Hepatocyte (in vitro differentiated cells): ENCODE measurements around the gene PAFAH1B2. TPM values are rescaled to one million over a fixed set of nuclear protein-coding genes. Genes with fewer than 3 reads are reported as not detected.
A peak's percentile ranks its signal among the peaks of the same experiment; 100 is the strongest.

ENCODE experiments used
- DNase-seq: peaks from one replicate; pipeline ENCODE4 v3.0.0-alpha.2; 2016; ENCODE audit warnings: low spot score
- H2AFZ ChIP-seq: fragments of 200-600 bp; sonication (generic); 2 replicates; pipeline ENCODE4 v1.6.0; 2016; ENCODE audit warnings: antibody characterized with exemption, mild to moderate bottlenecking
- H3K27ac ChIP-seq: fragments of 200-600 bp; sonication (generic); 2 replicates; pipeline ENCODE4 v1.5.1; 2016; ENCODE audit warnings: mild to moderate bottlenecking
- H3K27me3 ChIP-seq: fragments of 200-600 bp; sonication (generic); 2 replicates; pipeline ENCODE4 v1.6.1; 2016
- H3K36me3 ChIP-seq: fragments of 200-600 bp; sonication (generic); replicated peaks from 2 replicates; pipeline ENCODE4 v1.5.1; 2016; ENCODE audit warnings: low read depth; ENCODE audit not compliant: insufficient read depth
- H3K4me1 ChIP-seq: fragments of 200-600 bp; sonication (generic); 2 replicates; pipeline ENCODE4 v1.5.1; 2016; ENCODE audit warnings: mild to moderate bottlenecking, moderate library complexity; ENCODE audit not compliant: insufficient read depth
- H3K4me2 ChIP-seq: fragments of 200-600 bp; sonication (generic); 2 replicates; pipeline ENCODE4 v1.6.0; 2016
- H3K4me3 ChIP-seq: fragments of 200-600 bp; sonication (generic); 2 replicates; pipeline ENCODE4 v1.5.1; 2016; ENCODE audit warnings: mild to moderate bottlenecking
- H3K79me2 ChIP-seq: fragments of 200-600 bp; sonication (generic); 2 replicates; pipeline ENCODE4 v1.6.0; 2017; ENCODE audit warnings: mild to moderate bottlenecking
- H3K9me2 ChIP-seq: fragments of 200-600 bp; sonication (generic); replicated peaks from 2 replicates; pipeline ENCODE4 v1.6.0; 2017; ENCODE audit warnings: mild to moderate bottlenecking; ENCODE audit not compliant: insufficient read depth
- H3K9me3 ChIP-seq: fragments of 200-600 bp; sonication (generic); 2 replicates; pipeline ENCODE4 v1.5.1; 2016; ENCODE audit warnings: low read depth, mild to moderate bottlenecking
- H4K20me1 ChIP-seq: fragments of 200-600 bp; sonication (generic); 2 replicates; pipeline ENCODE4 v1.6.0; 2016; ENCODE audit warnings: mild to moderate bottlenecking; ENCODE audit not compliant: insufficient read depth, poor library complexity, severe bottlenecking
- CTCF ChIP-seq: fragments of 200-600 bp; sonication (generic); IDR thresholded peaks from 2 replicates; pipeline ENCODE4 v1.5.1; 2016; ENCODE audit warnings: antibody characterized with exemption, mild to moderate bottlenecking; ENCODE audit not compliant: poor library complexity
- EZH2 ChIP-seq: fragments of 200-600 bp; sonication (generic); IDR thresholded peaks from 2 replicates; pipeline ENCODE4 v1.6.1; 2016; ENCODE audit warnings: antibody characterized with exemption, mild to moderate bottlenecking, borderline replicate concordance
- EZH2phosphoT487 ChIP-seq: fragments of 200-600 bp; sonication (generic); IDR thresholded peaks from one replicate; pipeline ENCODE4 v1.6.1; 2018; ENCODE audit warnings: antibody characterized with exemption, mild to moderate bottlenecking, low read depth, moderate library complexity; ENCODE audit not compliant: unreplicated experiment, severe bottlenecking
- WGBS: methylation state at CpG from one replicate; pipeline ENCODE4 v1.1.6; 2016; ENCODE audit warnings: low lambda C conversion rate; ENCODE audit errors: missing lambda C conversion rate; 5-methylcytosine and 5-hydroxymethylcytosine counted together
- polyA plus RNA-seq: library from polyadenylated mRNA; unstranded; fragments of >200 nt; fragmentation: Nextera tagmentation; extraction: Ambion mirVana; gene quantifications from 2 replicates; pipeline ENCODE4 v1.2.1, GENCODE V29; 2016
- total RNA-seq: library from RNA; depleted of rRNA; stranded (reverse); fragments of >200 nt; gene quantifications from 2 replicates; pipeline ENCODE4 v1.2.3, GENCODE V29; 2014

Gene PAFAH1B2
- total and polyA plus RNA-seq, 2 experiments from 2014 or later: 30.8 to 103 TPM

GRCh38 chr11:117199916-117200812, 56.1 kb downstream of the PAFAH1B2 start:
- H3K79me2 ChIP-seq: no peaks in the 10 kb centered on the region
- H3K4me1 ChIP-seq: peaks cover 18% of the 10 kb centered on the region

GRCh38 chr11:117200813-117201657, 56.9 kb downstream of the PAFAH1B2 start:
- Histone ChIP-seq H3K79me2 (no peaks in the 10 kb centered on the region), H3K4me2 (peak overlapping the region; percentile 71), H3K9me3 (no peaks in the 10 kb centered on the region), H2AFZ (no peak overlapping the region), H3K4me3 (no peak overlapping the region), H3K36me3 (no peaks in the 10 kb centered on the region), H3K4me1 (peaks cover 18% of the 10 kb centered on the region), H3K9me2 (no peaks in the 10 kb centered on the region), H4K20me1 (no peaks in the 10 kb centered on the region), H3K27ac (no peak overlapping the region), H3K27me3 (no peaks in the 10 kb centered on the region)
- WGBS: 88% methylated on average over 12 of the region's 12 CpGs
- no peak for DNase-seq
- no peak for TF ChIP-seq EZH2phosphoT487
- TF ChIP-seq CTCF: no peak
- TF ChIP-seq EZH2: no peak

More at GRCh38 chr11:117199916-117200812, 56.1 kb downstream of the PAFAH1B2 start:
- Histone ChIP-seq H3K27me3 (no peaks in the 10 kb centered on the region), H3K9me2 (no peaks in the 10 kb centered on the region), H2AFZ (no peak overlapping the region), H3K27ac (peak overlapping the region; percentile 83), H3K36me3 (no peaks in the 10 kb centered on the region), H3K4me2 (peak overlapping the region; percentile 71), H4K20me1 (no peaks in the 10 kb centered on the region), H3K9me3 (no peaks in the 10 kb centered on the region), H3K4me3 (no peak overlapping the region)
- 67% methylated on average over 12 of the region's 13 CpGs for WGBS
- TF ChIP-seq EZH2phosphoT487 (no peak), CTCF (no peak), EZH2 (no peak)
- no peak for DNase-seq

- Histone ChIP-seq H3K79me2 (no peaks in the 10 kb centered on the region), H3K4me1 (peaks cover 18% of the 10 kb centered on the region), H3K27me3 (no peaks in the 10 kb centered on the region), H3K4me3 (no peak overlapping the region), H3K9me3 (no peaks in the 10 kb centered on the region), H3K27ac (no peak overlapping the region), H2AFZ (no peak overlapping the region), H3K4me2 (no peak overlapping the region), H3K9me2 (no peaks in the 10 kb centered on the region), H3K36me3 (no peaks in the 10 kb centered on the region), H4K20me1 (no peaks in the 10 kb centered on the region)
- DNase-seq: no peak
- TF ChIP-seq EZH2 (no peak), CTCF (no peak), EZH2phosphoT487 (no peak)
- 87% methylated on average over 14 of the region's 14 CpGs for WGBS
Observed at GRCh38 chr11:117201658-117202305, 57.7 kb downstream of the PAFAH1B2 start.
